Epidermal melanocyte (primary cell): Measurements from ENCODE around the gene COMMD9.

ENCODE experiments used
- DNase-seq: peaks from one replicate; pipeline ENCODE4 v3.0.0; 2011; ENCODE audit warnings: low spot score; ENCODE audit not compliant: insufficient read length

Gene COMMD9

GRCh38 chr11:36224209-36224882 is 64.9 kb downstream of the COMMD9 start:
- DNase-seq: no peak

- DNase-seq: no peak
These were observed 66.2 kb downstream of the COMMD9 start for GRCh38 chr11:36222831-36223635.
